Uterus (tissue), 2 donors: Measurements from ENCODE around the gene MAGI2.

ENCODE experiments used
- CTCF ChIP-seq, 4 experiments: fragments of 200-600 bp in 2 of 4; fragments of 450-650 bp in 2 of 4; sonication (generic) in 2 of 4; IDR thresholded peaks; one replicate each; pipeline ENCODE4 v1.5.1; 2016 to 2019; ENCODE audit warnings: antibody characterized with exemption in 4 of 4, mild to moderate bottlenecking in 2 of 4, moderate library complexity in 1 of 4
- POLR2A ChIP-seq, 2 donors: fragments of 450-650 bp; IDR thresholded peaks; one replicate each; pipeline ENCODE4 v1.6.1; 2016; ENCODE audit warnings: antibody characterized with exemption in 2 of 2, mild to moderate bottlenecking in 1 of 2, moderate library complexity in 1 of 2

GRCh38 chr7:78429878-78430277, 1023.6 kb downstream of the MAGI2 start:
- TF ChIP-seq CTCF (IDR thresholded peaks at IDR 0.05) (no peak), POLR2A (IDR thresholded peaks at IDR 0.05) (no peak)
